Activated CD8-positive, alpha-beta T cell treated with anti-CD3 and anti-CD28 coated beads for 36 hours (primary cell): Measurements from ENCODE around the gene MEIOB. TPM values are rescaled to one million over a fixed set of nuclear protein-coding genes. Genes with fewer than 3 reads are reported as not detected.

ENCODE experiments used
- ATAC-seq: fragments of 200-7000 bp; cut with Tn5 transposase; one replicate; pipeline ENCODE4 v1.10.0; 2021; ENCODE audit warnings: mild to moderate bottlenecking, moderate library complexity
- CTCF ChIA-PET: fragments of 350-600 bp; sonication (Branson Sonifier 250); formaldehyde crosslinking; loops from one replicate; lab custom pipeline; 2021; ENCODE audit warnings: antibody characterized with exemption; lab: Charles Lee
- POLR2A ChIA-PET: fragments of 350-600 bp; sonication (Branson Sonifier 250); formaldehyde crosslinking; loops from one replicate; lab custom pipeline; 2021; ENCODE audit warnings: antibody characterized with exemption; lab: Charles Lee
- DNase-seq: peaks from one replicate; pipeline ENCODE4 v3.0.0-alpha.2; 2020
- H3K27ac Mint-ChIP-seq: one replicate; pipeline ENCODE4 v1.8.0; 2021; ENCODE audit warnings: mild to moderate bottlenecking, mixed read lengths
- H3K27me3 Mint-ChIP-seq: one replicate; pipeline ENCODE4 v1.8.0; 2021; ENCODE audit warnings: mixed read lengths
- H3K36me3 Mint-ChIP-seq: one replicate; pipeline ENCODE4 v1.8.0; 2021; ENCODE audit warnings: low read depth, mixed read lengths
- H3K4me1 Mint-ChIP-seq: one replicate; pipeline ENCODE4 v1.8.0; 2021; ENCODE audit warnings: low read depth, mixed read lengths
- H3K4me3 Mint-ChIP-seq: one replicate; pipeline ENCODE4 v1.8.0; 2021; ENCODE audit warnings: mild to moderate bottlenecking, moderate library complexity, mixed read lengths
- H3K9me3 Mint-ChIP-seq: one replicate; pipeline ENCODE4 v1.8.0; 2021; ENCODE audit warnings: mixed read lengths
- CTCF ChIP-seq: fragments of 200-600 bp; IDR thresholded peaks from one replicate; pipeline ENCODE4 v1.8.0; 2022; ENCODE audit warnings: antibody characterized with exemption, mild to moderate bottlenecking
- intact Hi-C: fragments of 100-400 bp; cut with micrococcal nuclease; formaldehyde crosslinking; loops from one replicate; pipeline ENCODE4 v1.10.0; 2022
- total RNA-seq, 2 experiments: library from RNA; stranded (reverse); gene quantifications; one replicate each; pipeline ENCODE4 v1.2.3, GENCODE V29; 2021

MEIOB gene
- total RNA-seq, 2 experiments from 2014 or later: 0.34 to 0.40 TPM

DNA sequence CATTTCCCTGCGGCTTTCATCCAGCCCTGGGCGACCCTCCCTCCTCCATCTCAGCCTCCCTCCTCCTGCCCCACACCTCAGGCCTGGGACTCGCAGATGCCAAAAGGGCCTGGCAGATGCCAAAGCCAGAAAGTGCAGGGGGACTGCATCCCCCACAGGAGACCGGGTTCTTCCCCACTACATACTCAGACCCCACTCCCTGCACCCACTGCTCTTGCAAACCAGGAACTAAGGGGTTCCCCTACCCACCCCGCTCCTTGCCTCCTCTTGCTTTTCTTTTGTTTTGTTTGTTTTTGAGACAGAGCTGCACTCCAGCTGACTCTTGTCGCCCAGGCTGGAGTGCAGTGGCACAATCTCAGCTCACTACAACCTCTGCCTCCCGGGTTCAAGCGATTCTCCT, 43.0 kb upstream of the MEIOB start:
- Mint-ChIP-seq H3K27ac (no peak overlapping the region), H3K4me1 (no peaks in the 10 kb centered on the region), H3K9me3 (no peaks in the 10 kb centered on the region), H3K27me3 (peaks cover 28% of the 10 kb centered on the region), H3K36me3 (no peaks in the 10 kb centered on the region), H3K4me3 (no peak overlapping the region)
- ChIA-PET POLR2A (no interaction called here), CTCF (interaction anchor here (1.6 kb wide), 1 partner anchor 14 kb away, joined by 4 read pairs; no protein-coding TSS in a partner anchor)
- intact Hi-C loops: loop anchor here (5.0 kb wide), 1 partner anchor 53 kb away; no protein-coding TSS in a partner anchor
- no peak for TF ChIP-seq CTCF
- ATAC-seq: no peak
- DNase-seq: no peak

- DNase-seq (no peak), ATAC-seq (no peak)
- ChIA-PET POLR2A (interaction anchor here (0.6 kb wide), 1 partner anchor 140 kb away, joined by 3 read pairs; no protein-coding TSS in a partner anchor), CTCF (interaction anchor here (1.6 kb wide), 1 partner anchor 15 kb away, joined by 4 read pairs; no protein-coding TSS in a partner anchor)
- Mint-ChIP-seq H3K9me3 (no peaks in the 10 kb centered on the region), H3K36me3 (no peaks in the 10 kb centered on the region), H3K27me3 (peaks cover 26% of the 10 kb centered on the region), H3K4me3 (no peak overlapping the region), H3K4me1 (no peaks in the 10 kb centered on the region), H3K27ac (no peak overlapping the region)
- TF ChIP-seq CTCF: no peak
- intact Hi-C loops: no loop called here
These were observed 42.2 kb upstream of the MEIOB start for GRCh38 chr16:1914084-1914608.

GRCh38 chr16:1913327-1914083, 41.5 kb upstream of the MEIOB start:
- CTCF ChIA-PET: no interaction called here
- peaks cover 26% of the 10 kb centered on the region for H3K27me3 Mint-ChIP-seq

DNA sequence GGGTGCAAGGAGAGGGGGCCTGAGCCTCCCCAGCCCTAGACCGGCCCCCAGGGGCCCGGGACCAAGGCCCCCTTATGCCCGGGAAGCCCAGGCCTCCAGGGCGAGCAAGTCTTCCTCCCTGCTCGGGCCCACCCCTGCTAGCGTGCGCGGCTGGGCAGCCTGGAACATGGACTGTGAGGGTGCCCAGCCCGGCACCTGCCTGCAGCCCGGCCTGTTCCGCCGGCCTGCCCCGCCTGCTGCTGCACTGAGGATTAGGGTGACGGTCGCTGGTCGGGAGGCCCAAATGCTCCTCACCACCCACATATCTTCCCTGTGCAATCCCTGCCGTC, 40.2 kb upstream of the MEIOB start:
- DNase-seq: no peak
- intact Hi-C loops: no loop called here
- Mint-ChIP-seq H3K4me1 (no peaks in the 10 kb centered on the region), H3K9me3 (no peaks in the 10 kb centered on the region), H3K36me3 (no peaks in the 10 kb centered on the region), H3K4me3 (no peak overlapping the region), H3K27me3 (peaks cover 25% of the 10 kb centered on the region), H3K27ac (no peak overlapping the region)
- no peak for ATAC-seq
- POLR2A ChIA-PET: no interaction called here
- CTCF ChIA-PET: no interaction called here
- TF ChIP-seq CTCF: no peak

More at GRCh38 chr16:1913327-1914083, 41.5 kb upstream of the MEIOB start:
- no peak for ATAC-seq
- H3K4me1 Mint-ChIP-seq: no peaks in the 10 kb centered on the region
- H3K36me3 Mint-ChIP-seq: no peaks in the 10 kb centered on the region
- intact Hi-C loops: no loop called here
- POLR2A ChIA-PET: interaction anchor here (0.6 kb wide), 1 partner anchor 139 kb away, joined by 3 read pairs; no protein-coding TSS in a partner anchor
- no peak for TF ChIP-seq CTCF
- DNase-seq: no peak
- no peak overlapping the region for H3K4me3 Mint-ChIP-seq
- H3K27ac Mint-ChIP-seq: no peak overlapping the region
- no peaks in the 10 kb centered on the region for H3K9me3 Mint-ChIP-seq
